Measurements from ENCODE around the gene DCP2. TPM values are rescaled to one million over a fixed set of nuclear protein-coding genes. Genes with fewer than 3 reads are reported as not detected.
"Not testable (repeated sequence)": the region's sequence is repeated elsewhere in the genome, so short reads cannot be mapped to it uniquely, and the experiment has no call there.

DCP2 gene
- total RNA-seq, 4 donors from 2014 or later = 20.7 to 27.3 (median 22.1) TPM

DNA sequence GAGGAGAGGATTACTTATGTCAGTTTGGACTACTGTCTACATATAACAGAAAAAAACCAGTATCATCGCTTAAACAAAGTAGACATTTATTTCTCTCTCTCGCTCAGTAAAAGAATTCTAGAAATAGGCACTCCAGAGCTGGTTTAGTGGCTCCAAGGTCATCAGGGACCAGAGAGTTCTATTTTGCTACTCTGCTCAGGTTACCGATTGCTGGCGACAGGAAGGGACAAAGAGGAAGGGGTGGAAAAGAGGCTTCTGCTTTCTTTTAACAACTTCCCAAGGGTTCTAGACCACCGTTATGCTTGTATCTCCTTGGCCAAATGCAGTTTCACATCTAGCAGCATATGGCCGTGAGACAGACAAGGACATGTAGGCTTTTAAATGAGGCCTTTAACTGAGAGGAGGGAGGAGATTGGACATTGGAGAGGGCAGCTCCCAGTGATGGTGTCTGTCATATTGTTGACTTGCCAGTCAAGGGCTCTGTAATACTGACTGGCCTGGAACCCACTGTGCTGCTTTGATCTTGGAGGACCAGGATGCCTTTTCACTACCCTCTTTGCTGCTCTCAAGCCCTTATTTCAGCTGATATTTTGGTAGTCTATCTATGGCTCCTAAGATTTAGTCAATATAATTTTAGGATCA lies 15.6 kb upstream of the DCP2 start:
- no peak for DNase-seq (ENCODE audit: low spot score in 2 of 2)
- TF ChIP-seq POLR2A (IDR thresholded peaks at IDR 0.05) = no peak
- TF ChIP-seq, protein P1, sequence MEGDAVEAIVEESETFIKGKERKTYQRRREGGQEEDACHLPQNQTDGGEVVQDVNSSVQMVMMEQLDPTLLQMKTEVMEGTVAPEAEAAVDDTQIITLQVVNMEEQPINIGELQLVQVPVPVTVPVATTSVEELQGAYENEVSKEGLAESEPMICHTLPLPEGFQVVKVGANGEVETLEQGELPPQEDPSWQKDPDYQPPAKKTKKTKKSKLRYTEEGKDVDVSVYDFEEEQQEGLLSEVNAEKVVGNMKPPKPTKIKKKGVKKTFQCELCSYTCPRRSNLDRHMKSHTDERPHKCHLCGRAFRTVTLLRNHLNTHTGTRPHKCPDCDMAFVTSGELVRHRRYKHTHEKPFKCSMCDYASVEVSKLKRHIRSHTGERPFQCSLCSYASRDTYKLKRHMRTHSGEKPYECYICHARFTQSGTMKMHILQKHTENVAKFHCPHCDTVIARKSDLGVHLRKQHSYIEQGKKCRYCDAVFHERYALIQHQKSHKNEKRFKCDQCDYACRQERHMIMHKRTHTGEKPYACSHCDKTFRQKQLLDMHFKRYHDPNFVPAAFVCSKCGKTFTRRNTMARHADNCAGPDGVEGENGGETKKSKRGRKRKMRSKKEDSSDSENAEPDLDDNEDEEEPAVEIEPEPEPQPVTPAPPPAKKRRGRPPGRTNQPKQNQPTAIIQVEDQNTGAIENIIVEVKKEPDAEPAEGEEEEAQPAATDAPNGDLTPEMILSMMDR (IDR thresholded peaks at IDR 0.05) = no peak
- no peak overlapping the region for H3K4me3 ChIP-seq (ENCODE audit: low read depth, poor library complexity, severe bottlenecking)
- 87 to 91% methylated on average over 6 of the region's 6 CpGs for WGBS, 2 donors
- intact Hi-C loops (cut with DNase I; ENCODE audit: low total_unique reads) = no loop called here

DNA sequence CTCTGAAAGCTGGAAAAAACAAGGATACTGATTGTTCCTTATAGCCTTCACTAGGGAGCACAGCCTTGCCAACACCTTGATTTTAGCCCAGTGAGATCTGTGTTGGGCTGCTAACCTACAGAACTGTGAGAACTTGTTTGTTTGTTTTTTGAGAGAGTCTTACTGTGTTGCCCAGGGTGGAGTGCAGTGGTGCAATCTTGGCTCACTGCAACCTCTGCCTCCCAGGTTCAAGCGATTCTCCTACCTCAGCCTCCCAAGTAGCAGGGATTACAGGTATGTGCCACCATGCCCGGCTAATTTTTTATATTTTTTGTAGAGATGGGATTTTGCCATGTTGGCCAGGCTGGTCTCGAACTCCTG lies 13.2 kb upstream of the DCP2 start:
- H3K4me3 ChIP-seq (ENCODE audit: low read depth, poor library complexity, severe bottlenecking); DNase-seq (ENCODE audit: low spot score in 2 of 2); intact Hi-C loops (cut with DNase I; ENCODE audit: low total_unique reads): not testable (repeated sequence)
- 86 to 90% methylated on average over 3 of the region's 3 CpGs for WGBS, 2 donors

DNA sequence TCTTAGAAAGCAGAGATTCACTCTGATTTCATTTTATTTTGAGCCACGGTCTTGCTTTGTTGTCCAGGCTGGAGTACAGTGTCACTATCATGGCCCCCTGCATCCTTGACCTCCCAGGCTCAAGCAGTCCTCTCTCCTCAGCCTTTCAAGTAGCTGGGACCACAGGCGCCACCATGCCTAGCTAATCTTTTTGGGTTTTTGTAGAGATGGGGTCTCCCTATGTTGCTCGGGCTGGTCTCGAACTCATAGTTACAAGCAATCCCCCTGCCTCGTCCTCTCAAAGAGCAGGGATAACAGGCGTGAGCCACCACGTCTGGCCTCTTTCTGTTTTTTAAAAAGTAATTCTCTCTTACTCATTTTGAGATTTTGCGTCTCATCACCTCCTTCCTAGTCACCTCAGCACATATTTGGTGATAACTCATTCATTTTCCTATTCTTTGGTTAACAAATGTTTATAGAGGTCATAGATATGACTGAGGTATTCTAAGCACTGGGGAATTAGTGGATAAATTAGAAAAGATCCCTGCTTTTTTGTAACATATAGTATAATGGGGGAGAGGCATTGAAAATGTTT lies 10.8 kb upstream of the DCP2 start:
- TF ChIP-seq POLR2A (IDR thresholded peaks at IDR 0.05) = no peak
- TF ChIP-seq, protein P1 (IDR thresholded peaks at IDR 0.05) = no peak
- 91 to 94% methylated on average over 8 of the region's 8 CpGs for WGBS, 2 donors
- no peak overlapping the region for H3K4me3 ChIP-seq (ENCODE audit: low read depth, poor library complexity, severe bottlenecking)
- intact Hi-C loops (cut with DNase I; ENCODE audit: low total_unique reads) = no loop called here
- no peak for DNase-seq (ENCODE audit: low spot score in 2 of 2)

DNA sequence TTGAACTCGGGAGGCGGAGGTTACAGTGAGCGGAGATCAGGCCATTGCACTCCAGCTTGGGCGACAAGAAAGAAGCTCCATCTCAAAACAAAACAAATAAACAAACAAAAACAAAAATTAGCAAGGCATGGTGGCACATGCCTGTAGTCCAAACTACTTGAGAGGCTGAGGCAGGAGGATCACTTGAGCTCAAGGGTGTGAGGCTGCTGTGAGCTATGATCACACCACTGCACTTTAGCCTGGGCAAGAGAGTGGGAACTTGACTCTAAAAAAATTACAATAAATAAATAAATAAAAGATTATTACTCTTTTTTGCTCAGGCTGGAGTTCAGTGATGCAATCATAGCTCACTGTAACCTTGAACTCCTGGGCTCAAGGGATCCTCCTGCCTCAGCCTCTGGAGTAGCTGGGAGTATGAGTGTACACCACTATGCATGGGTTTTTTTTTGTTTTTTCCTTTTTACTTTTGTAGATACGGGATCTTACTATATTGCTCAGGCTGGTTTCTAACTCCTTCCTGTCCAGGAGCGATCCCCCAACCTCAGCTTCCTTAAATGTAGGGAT lies 9.0 kb upstream of the DCP2 start:
- intact Hi-C loops (cut with DNase I; ENCODE audit: low total_unique reads) = no loop called here
- TF ChIP-seq, protein P1 (IDR thresholded peaks at IDR 0.05) = no peak
- no peak for TF ChIP-seq POLR2A (IDR thresholded peaks at IDR 0.05)
- no peak for DNase-seq (ENCODE audit: low spot score in 2 of 2)
- no peak overlapping the region for H3K4me3 ChIP-seq (ENCODE audit: low read depth, poor library complexity, severe bottlenecking)
- 94 to 95% methylated on average over 6 of the region's 6 CpGs for WGBS, 2 donors

DNA sequence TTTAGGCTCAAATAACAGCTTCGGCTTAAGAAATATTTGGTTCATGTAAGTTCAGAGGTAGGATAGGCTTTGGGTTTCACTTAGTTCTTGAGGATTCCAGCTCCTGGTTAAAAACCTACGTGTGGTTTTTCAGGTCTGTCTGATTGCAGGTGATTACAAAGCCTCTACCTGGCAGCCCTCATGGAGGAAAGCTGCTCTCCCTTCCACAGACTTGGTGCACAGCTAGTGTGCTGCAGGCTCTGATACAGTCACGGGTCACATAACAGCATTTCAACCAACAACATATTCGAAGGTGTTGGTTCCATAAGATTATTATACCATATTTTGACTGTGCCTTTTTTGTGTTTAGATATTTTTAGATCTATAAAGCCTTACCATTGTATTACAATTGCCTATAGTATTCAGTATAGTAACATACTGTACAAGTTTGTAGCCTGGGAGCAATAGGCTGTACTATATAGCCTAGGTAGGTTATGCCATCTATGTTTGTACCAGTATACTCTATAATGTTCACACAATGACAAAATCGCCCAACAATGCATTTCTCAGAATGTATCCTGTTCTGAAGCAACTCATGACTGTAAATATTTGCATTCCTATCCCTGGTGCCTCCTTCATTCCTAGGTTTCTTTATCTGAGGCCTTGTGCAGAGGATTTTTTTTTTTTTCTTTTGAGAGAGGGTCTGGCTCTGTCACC lies 8.0 kb upstream of the DCP2 start:
- WGBS, 2 donors = 79 to 80% methylated on average over 5 of the region's 5 CpGs
- intact Hi-C loops (cut with DNase I; ENCODE audit: low total_unique reads) = no loop called here
- DNase-seq (ENCODE audit: low spot score in 2 of 2) = no peak
- no peak overlapping the region for H3K4me3 ChIP-seq (ENCODE audit: low read depth, poor library complexity, severe bottlenecking)
- TF ChIP-seq, protein P1 (IDR thresholded peaks at IDR 0.05) = no peak
- TF ChIP-seq POLR2A (IDR thresholded peaks at IDR 0.05) = no peak

DNA sequence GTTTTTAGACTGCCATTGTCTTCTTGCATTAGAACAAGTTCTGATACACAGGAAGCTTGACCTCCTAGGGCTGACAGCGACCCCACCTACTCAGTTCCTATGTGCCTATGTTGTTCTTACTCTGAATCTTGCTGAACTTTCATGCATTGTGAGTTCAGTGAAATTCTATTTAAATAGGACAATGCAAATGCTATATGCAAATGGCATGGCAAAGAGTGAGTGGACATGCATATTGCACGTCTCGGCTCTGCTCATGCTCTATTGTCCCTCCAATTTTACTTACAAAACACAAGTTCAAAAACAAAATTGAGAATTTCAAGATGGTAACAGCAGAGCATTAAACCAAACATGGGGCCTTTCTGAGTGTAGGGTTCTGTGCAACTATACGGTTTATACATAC lies 5.3 kb upstream of the DCP2 start:
- intact Hi-C loops (cut with DNase I; ENCODE audit: low total_unique reads) = no loop called here
- H3K4me3 ChIP-seq (ENCODE audit: low read depth, poor library complexity, severe bottlenecking) = no peak overlapping the region
- 88 to 96% methylated on average over 4 of the region's 4 CpGs for WGBS, 2 donors
- no peak for DNase-seq (ENCODE audit: low spot score in 2 of 2)
- TF ChIP-seq, protein P1 (IDR thresholded peaks at IDR 0.05) = no peak
- no peak for TF ChIP-seq POLR2A (IDR thresholded peaks at IDR 0.05)

All from lower leg skin (tissue), 4 donors.